ENCODE data around the gene KRTAP13-1.

- no peak for TF ChIP-seq TAF1 (IDR thresholded peaks at IDR 0.05; ENCODE audit: borderline replicate concordance, insufficient read depth, low read length)
- no peak for TF ChIP-seq POLR2AphosphoS5 (IDR thresholded peaks at IDR 0.05; ENCODE audit: low read depth, low read length)
- TF ChIP-seq SIN3A (IDR thresholded peaks at IDR 0.05; ENCODE audit: borderline replicate concordance, insufficient read depth, low read length) = no peak
- TF ChIP-seq REST (IDR thresholded peaks at IDR 0.05; ENCODE audit: insufficient read depth in 1 of 2, low read depth in 2 of 2, low read length in 2 of 2) = no peak
Observed at GRCh38 chr21:30355906-30356305, 39.9 kb upstream of the KRTAP13-1 start.
